DMS53 treated with DMSO at 0.1 percent for 48 hours (cell line): ENCODE measurements around the gene C3.
"Not testable (repeated sequence)": the region's sequence is repeated elsewhere in the genome, so short reads cannot be mapped to it uniquely, and the experiment has no call there.

Experiments
- DNase-seq: peaks from one replicate; lab custom pipeline; 2025; ENCODE audit not compliant: unreplicated experiment; lab: John Stamatoyannopoulos, UW

C3 gene

DNA sequence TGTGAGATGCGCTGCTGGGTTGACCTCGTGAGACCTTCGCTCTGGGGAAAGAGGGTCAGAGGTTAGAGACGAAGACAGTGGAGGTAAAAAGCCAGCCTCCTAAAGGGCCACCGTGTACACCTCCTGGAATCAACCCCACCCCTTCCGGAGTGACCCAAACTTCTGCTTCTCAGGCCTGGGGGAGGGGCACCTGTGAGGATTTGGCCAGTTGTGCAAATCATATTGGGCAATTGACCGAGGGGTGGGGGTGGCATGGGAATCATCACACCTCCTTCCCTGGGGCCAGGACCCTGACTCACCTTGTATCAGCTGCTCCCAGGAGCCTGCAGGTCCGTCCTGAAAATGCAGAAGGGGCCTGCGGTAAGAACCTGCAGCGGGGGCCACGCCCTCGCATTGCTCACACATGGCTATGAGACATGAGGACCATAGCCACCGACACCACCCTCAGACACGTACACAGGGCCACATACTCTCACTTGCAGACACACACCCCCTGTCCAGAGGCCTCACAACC is 53.3 kb downstream of the C3 start:
- DNase-seq = no peak

DNA sequence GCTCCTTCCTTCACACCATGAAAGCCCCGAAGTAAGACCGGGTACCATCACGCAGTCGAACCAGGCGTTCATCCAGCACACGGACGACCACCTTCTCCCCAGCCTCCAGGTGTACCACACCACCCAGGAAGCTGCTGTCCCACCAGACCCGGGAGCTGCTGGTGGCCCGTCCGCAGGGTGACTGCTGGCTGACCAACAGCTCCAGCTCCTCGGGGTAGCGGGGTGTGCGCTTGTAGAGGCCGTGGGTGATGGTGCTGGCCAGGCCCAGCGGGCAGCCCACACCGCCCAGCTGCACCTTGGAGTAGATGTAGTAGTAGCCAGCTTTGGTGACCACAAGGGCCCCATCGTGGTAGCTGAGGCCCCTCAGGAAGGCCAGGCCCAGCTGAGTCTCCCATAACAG is 55.5 kb downstream of the C3 start:
- DNase-seq = no peak

DNA sequence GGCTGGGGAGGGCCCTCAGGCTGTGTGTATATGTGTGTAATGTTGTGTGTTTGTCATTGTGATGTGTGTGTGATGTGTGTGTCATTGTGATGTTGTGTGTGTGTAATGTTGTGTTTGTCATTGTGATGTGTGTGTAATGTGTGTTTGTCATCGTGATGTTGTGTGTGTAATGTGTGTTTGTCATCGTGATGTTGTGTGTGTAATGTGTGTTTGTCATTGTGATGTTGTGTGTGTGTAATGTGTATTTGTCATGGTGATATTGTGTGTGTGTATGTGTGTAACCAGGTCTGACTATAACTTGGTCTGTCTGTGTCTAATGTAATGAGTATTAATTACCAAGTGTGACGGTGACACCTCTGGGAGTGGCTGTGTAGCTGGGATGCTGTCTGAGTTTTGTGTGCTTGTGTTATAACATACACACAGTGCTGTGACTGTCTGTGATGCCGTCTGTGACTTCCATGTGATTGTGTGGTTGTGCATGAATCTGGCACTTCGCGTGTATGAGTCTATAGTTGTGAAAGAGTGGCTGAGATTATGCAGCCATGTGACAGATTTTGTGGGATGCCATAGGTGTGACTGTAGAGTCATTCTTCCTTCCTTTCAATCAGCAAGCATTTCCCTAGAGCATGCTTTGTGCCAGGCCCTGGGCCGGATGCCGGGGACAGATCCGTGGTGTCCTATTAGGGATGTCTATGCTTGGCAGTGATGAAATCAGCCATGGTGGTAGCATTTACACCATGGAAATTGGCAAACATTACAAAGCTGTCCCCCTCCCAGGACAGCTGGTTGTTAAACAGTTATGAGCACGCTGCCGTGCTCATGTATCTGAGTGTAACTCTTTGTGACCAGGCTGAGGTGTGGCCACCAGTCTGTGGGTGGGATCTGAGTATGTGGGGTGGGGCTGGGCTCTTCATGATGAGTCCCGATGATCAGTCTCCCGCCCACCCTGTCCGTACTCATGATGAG is 56.9 kb downstream of the C3 start:
- no peak for DNase-seq

DNA sequence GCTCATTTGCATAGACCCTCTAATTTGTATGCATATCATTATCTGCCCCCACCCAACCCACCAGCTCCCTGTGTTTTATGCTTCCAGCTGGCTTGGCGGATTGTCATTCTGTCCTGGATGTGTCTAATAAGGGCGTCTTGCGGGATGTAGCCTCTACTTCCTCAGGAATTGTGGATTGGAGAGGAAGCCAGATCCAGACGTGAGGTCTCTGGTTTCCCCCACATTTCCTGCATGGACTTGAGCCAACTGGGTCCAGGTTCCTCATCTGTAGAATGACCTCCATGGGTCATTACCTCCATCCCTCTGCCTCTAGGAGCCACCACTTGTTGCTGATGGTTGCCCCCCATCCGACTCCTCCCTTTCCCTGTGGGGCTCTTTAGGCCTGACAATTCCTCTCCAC is 57.7 kb downstream of the C3 start:
- no peak for DNase-seq

DNA sequence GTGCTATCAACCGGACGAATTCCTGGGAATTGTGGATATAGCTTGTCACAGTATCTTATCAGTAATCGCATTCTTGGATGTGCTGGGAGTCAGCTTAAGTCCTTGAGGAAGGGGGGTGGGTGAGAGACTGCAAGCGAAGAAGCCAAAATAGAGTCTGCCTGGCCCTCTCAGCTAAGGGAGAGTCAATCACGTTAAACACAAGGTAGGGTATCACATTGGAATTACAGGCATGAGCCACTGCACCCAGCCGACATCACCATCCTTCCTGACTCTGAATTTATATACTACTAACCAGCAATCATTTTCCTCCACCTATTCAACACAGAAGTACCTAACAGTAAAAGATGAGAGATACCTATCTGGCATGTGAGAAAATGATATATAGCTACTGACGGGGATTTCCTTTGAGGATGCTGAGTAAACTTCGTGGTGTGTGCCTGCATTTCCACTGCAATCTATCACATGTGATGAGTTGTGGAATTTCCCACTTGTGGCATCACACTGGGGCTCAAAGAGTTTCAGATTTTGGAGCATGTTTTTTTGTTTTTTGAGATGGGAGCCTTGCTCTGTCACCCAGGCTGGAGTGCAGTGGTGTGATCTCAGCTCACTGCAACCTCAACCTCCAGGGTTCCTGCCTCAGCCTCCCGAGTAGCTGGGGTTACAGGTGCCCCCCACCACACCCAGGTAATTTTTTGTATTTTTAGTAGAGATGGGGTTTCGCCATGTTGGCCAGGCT is 58.8 kb downstream of the C3 start:
- DNase-seq = not testable (repeated sequence)

DNA sequence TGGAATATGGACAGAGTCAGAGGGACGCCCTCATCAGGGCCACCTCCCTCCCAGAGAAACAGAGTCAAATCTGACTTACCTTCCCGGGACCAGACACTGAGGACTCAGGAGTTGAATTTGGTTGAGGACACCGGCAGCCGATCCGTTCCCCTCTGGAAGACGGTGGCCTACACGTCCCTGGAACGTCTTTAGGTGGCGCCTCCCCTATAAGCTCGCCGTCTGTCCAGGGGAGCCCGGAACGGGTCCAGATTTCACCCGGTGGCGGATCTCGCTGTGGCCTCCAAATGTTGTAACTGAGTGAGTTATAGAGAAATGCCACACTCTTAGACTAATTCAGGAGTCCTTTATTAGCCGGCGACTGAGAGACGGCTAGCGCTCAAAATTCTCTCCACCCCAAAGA is 59.5 kb downstream of the C3 start:
- DNase-seq = no peak

DNA sequence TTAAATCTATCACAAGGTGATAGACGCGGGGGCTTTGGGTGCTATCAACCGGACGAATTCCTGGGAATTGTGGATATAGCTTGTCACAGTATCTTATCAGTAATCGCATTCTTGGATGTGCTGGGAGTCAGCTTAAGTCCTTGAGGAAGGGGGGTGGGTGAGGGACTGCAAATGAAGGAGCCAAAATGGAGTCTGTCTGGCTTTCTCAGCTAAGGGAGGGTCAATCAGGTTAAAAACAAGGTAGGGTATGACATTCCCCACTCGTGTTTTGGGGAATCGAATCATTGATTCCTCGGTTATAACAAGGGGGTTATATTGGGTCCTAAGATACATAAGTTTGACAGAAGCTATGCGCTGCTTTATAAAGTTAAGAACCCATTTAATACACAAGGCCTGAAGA is 64.1 kb downstream of the C3 start:
- DNase-seq = not testable (repeated sequence)

DNA sequence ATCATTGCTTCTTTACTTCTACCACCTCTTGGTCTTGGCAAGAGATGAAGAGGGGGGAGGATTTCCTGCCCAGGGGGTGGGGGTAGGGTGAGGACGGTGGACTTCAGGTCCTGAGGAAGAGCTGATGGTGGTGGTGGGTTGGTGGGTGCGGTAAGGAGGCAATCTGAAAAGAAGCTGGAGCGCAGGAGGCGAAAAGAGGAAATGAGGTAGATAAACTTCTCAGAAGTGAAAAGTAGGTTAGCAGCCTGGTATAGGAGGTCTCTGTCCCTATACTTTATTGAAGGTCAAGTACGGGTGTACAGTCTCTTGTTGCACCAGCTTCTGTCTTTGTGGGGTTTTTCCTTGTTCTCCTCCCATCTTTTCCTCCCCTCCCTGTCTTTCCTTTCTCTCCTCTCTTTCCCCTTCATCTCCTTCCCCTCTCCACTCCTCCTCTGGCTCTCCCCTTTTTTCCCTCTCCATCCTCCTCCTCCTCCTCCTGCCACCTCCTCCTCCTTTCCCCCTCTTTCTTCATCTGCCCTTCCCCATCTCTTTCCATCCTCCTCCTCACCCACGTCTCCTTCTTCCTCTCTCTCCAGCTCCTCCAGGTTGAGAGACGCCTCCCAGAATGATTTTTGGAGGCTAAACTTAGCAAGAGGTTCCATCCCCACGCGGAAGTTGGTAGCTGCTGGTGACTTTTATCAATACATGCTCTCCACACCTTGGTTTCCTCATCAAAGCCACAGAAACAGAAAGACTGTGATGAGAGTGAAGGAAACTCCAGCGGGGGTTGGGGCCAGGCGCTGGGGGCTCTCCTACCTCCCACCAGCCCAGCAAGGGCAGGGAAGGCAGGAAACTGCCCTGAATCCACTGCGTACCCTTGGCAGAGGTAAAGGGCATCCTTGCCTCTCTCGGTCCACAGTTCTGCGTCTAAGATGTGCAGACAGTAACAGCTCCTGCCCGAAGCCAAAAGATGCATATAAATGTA is 65.8 kb downstream of the C3 start:
- DNase-seq = no peak

DNA sequence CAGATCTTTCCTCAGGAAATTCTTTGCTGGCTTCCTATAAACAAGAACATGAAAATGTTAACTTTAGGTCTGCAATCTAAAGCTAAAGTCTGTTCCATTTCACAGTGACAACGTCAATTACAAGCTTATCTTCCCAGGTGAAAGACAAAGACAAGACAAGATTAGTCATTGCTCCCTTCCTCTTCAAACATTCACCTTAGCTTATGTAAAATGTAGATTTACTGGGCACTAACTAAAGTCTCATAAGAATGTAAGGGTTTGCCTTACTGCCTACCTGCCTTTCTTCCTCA is 67.7 kb downstream of the C3 start:
- no peak for DNase-seq

DNA sequence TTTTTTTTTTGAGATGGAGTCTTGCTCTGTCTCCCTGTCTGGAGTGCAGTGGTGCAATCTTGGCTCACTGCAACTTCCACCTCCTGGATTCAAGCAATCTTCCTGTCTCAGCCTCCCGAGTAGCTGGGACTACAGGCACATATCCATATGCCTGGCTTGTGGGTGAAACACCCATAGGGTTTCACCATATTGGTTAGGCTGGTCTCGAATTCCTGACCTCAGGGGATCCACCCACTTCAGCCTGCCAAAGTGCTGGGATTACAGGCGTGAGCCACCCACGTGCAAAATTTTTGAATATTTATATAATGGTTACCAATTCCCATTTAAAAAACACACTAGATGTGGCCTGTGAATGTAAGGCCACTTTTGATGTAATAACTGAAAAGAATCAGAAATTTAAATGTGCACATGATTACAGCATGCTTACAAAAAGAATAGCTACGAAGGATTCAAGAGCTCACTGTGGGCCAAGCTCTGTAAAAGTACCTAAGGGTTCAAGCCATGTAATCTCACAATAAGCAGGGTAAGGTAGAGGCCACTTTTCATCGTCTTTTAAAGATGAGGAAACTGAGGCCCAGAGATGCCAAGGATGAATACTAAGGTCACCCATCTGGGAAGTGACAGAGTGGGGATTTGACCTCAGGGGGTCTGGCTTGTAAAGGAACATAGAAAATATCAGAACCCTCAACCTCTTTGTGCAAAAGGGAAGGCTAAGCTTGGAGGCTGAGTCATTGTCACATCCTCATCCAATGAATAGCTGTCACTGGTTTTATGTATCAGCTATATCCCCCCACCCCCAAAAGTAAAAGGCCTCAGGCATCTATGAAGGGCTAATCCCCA is 68.3 kb downstream of the C3 start:
- no peak for DNase-seq

DNA sequence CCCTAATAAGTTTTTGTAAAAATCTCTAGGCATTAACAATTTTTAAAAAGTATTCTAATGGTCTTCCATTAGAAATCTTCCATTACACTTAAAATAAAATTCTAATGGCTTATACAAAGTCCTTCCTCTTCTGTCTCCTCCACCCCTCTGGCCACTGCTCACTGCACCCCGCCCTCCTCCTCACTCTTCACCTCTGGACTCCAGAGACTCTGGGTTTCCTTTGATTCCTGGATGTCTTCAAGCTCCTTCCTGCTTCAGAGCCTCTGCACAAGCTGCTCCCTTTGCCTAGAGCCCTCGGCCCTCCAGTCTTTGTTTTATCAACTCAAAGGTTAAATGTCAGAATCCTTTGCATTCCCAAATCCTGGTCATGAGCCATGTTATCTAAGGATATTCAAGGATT is 71.3 kb downstream of the C3 start:
- no peak for DNase-seq

DNA sequence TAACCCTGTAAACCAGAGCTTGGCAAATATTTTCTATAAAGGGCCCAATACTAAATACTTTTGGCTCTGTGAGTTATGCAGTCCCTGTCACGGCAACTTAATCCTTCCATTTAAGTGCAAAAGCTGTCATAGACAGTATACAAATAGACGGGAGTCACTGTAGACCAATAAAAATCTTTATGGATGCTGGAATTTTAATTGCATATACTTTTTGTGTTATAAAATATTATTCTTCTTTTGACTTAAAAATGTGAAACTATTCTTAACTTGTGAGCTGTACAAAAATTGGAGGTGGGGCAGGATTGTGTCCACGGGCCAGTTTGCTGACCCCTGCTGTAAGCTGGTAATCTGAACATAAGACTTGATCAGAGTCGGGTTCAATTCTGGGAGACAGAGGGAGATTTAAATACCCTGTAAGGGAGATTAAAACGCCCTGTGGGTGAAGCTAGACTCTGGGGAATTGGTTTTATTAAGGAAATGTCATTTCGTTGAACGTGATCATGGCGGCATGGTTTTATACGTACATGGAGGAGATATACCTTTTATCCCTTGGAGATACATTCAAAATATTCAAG is 72.2 kb downstream of the C3 start:
- DNase-seq = no peak

DNA sequence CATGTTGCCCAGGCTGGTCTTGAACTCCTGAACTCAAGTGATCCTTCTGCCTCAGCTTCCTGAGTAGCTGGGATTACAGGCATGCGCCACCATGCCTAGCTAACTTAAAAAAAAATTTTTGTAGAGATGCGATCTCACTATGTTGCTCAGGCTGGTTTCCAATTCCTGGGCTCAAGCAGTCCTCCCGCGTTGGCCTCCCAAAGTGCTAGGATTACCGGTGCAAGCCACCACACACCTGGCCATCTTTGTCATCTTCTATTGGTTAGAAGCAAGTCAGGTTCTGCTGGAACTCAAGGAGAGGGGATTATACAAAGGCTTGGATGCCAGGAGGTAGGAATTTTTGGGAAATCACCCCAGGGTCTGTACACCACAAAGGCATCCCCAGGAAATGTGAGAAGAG is 75.7 kb downstream of the C3 start:
- no peak for DNase-seq

DNA sequence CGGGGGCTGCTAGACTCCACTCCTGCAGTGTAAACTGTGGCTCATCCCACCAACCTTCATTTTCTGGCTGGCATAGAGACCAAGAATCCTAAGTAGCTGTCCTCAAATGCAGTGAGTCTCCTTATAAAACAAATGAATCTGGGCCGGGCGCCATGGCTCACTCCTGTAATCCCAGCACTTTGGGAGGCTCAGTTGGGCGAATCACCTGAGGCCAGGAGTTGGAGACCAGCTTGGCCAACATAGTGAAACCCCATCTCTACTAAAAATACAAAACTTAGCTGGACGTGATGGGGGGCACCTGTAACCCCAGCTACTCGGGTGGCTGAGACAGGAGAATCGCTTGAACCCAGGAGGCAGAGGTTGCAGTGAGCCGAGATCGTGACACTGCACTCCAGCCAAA is 80.1 kb downstream of the C3 start:
- DNase-seq = not testable (repeated sequence)

DNA sequence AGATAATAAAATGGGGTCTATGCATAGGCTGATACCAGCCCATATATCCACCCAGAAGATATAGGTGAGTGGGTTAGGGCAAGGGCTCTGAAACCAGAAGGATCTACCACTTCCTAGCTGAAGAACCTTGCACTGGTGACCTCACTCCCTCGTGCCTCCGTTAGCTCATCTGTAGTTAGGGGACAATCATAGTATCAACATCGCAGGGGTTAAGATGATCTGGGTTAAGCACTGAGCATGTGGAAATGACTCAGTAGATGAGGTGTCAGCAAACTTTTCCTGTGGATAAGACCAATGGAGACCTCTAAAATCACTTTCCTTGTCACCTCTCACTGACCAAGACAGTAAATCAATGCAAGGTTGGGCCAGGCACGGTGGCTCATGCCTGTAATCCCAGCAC is 81.0 kb downstream of the C3 start:
- no peak for DNase-seq

DNA sequence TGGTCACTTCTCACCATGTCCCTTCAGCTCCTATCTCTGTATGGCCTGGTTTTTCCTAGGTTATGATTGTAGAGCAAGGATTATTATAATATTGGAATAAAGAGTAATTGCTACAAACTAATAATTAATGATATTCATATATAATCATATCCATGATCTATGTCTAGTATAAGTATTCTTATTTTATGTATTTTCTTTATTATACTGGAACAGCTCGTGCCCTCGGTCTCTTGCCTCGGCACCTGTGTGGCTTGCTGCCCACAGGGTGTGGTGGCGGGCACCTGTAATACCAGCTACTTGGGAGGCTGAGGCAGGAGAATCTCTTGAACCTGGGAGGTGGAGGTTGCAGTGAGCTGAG is 87.0 kb downstream of the C3 start:
- DNase-seq = not testable (repeated sequence)

DNA sequence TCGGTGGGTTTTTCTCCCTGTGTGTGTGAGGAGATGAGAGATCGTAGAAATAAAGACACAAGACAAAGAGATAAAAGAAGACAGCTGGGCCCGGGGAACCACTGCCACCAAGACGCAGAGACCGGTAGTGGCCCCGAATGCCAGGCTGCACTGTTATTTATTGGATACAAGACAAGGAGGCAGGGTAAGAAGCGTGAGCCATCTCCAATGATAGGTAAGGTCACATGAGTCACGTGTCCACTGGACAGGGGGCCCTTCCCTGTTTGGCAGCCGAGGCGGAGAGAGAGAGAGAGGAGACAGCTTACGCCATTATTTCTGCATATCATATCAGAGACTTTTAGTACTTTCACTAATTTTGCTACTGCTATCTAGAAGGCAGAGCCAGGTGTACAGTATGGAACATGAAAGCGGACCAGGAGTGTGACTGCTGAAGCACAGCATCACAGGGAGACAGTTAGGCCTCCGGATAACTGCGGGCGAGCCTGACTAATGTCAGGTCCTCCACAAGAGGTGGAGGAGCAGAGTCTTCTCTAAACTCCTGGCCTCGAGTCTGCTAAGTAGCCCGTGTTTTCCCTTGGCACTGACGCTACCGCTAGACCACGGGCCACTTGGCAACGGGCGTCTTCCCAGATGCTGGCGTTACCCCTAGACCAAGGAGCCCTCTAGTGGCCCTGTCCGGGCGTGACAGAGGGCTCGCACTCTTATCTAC is 87.5 kb downstream of the C3 start:
- not testable (repeated sequence) for DNase-seq

DNA sequence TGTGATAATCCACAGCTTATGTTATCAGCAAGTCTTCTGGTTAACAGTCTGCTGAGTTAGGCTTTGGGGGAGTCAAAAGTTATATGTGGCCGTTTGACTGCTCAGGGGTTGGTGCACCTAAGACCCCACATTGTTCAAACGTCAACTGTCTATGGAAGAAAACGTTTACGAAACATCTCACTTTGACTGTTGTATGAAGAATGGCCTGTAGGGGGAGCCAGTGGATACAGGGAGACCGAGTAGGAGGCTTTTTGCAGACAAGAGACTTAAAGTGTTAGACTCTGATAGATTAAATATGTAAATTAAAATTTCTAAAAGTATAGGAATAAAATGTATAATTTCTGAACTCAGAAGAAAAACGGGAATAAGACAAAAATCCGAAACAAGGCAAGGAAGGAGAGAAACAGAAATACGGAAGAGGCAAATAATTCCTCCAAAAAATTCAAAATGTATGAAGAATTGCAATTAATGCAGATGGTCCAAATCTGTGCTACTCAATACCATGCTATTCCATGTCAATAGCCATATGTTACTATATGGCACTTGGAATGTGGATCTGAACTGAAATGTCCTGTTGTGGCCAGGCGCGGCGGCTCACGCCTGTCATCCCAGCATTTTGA is 88.3 kb downstream of the C3 start:
- DNase-seq = no peak
